Stimulated activated CD4-positive, alpha-beta T cell treated with anti-CD3 and anti-CD28 coated beads, Interleukin-2, amount 100 ng/mL, for 4 hours (primary cell): ENCODE measurements around the gene INAFM2.

Source experiments
- DNase-seq: peaks from one replicate; pipeline ENCODE4 v3.0.0-alpha.2; 2020; ENCODE audit warnings: low read depth

Gene INAFM2

GRCh38 chr15:40287968-40288367 is 35.5 kb upstream of the INAFM2 start:
- no peak for DNase-seq

- no peak for DNase-seq
Measured at GRCh38 chr15:40289140-40289775, 34.2 kb upstream of the INAFM2 start.

DNA sequence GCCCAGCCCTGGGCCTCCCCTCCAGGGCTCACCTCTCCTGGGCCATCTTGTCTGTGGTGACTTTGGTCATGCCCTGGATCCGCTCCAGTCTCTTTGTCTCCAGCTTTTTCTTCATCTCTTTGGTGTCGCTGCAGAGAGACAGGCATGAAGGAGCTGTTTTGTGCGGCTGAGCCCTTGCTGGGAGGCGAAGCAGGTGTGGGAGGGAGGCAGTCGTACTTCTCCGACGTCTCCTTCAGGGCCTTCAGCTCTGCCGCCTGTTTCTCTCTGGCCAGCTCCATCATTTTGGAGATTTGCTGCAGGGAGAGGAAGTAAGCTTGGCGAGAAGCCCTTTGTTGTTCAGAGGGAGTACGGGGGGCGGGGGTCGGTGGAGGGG is 33.0 kb upstream of the INAFM2 start:
- DNase-seq: no peak

- no peak for DNase-seq
Measured at GRCh38 chr15:40290918-40291574, 32.4 kb upstream of the INAFM2 start.

GRCh38 chr15:40292246-40292645 is 31.2 kb upstream of the INAFM2 start:
- no peak for DNase-seq

GRCh38 chr15:40293006-40293405 is 30.5 kb upstream of the INAFM2 start:
- DNase-seq: no peak

- no peak for DNase-seq
Measured at GRCh38 chr15:40293905-40294895, 29.3 kb upstream of the INAFM2 start.

DNA sequence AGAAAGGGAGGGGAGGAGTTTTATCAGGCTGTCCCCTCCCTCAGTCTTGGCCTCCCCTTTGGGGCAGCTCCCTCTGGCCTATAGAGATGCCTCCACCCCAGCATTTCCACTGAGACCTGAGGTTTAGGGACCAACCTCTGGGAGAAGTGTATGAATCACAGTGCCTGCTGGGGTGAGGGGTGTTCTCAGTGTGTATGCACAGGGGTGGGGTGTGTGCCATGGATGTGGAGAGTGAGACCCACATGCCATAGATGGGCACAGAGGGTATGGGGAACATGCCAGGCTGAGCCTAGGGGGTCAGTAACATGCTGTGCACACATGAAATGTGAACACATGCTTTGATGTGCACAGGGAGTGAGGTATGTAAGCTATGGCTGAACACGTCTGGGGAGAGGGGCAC is 28.2 kb upstream of the INAFM2 start:
- DNase-seq: no peak

GRCh38 chr15:40295877-40296560 is 27.5 kb upstream of the INAFM2 start:
- no peak for DNase-seq

GRCh38 chr15:40296561-40297230 is 26.8 kb upstream of the INAFM2 start:
- DNase-seq: no peak

GRCh38 chr15:40297356-40297755 is 26.1 kb upstream of the INAFM2 start:
- no peak for DNase-seq

- no peak for DNase-seq
Measured at GRCh38 chr15:40298216-40298935, 25.1 kb upstream of the INAFM2 start.

DNA sequence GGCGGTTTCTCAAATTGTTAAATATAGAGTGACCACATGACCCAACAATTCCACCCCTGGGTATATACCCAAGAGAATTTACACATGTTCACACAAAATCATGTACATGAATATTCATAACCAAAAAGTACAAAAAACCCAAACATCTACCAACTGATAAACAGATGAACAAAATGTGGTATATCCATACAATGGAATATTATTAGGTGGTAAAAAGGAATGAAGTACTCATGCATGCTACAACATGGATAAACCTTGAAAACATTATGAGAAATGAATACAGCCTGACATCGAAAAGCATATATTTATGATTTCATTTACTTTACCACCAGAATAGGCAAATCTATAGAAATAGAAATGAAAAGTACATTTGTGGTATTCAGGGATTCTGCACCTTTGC is 23.1 kb upstream of the INAFM2 start:
- no peak for DNase-seq

- DNase-seq: no peak
Measured at GRCh38 chr15:40300771-40301170, 22.7 kb upstream of the INAFM2 start.

DNA sequence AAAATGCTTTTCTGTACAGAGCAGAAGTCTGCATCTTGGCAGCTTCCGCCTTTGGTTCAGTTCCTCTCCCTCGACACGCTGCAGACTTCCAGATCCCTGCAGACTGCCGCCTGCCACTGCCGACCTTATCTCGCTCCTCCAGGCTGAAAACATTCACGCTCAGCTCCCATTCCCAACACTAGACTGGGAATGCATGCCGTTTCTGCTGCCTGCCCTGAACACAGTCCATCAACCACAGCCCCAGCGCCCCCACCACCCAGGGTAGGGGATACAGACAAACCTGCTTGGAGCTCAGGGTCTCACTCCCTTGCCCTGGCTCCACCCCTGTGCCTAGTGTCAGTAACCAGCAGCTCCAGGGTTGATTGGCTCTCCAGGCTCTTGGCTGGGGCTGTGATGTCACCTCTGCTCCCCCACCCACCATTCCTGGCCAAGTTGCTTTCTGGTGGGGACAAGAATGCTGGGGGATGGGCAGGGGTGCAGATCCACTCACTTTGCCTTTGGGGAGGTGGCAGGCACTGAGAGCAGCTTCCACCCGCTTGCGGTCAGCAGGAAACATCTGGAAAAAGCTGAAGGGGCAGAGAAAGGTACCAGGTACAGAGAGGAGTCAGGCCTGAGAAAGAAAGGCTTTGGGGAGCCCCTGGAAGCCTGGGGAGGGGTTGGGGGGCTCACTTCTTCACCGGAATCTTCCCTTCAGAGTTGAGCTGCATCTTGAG is 21.9 kb upstream of the INAFM2 start:
- DNase-seq: no peak

DNA sequence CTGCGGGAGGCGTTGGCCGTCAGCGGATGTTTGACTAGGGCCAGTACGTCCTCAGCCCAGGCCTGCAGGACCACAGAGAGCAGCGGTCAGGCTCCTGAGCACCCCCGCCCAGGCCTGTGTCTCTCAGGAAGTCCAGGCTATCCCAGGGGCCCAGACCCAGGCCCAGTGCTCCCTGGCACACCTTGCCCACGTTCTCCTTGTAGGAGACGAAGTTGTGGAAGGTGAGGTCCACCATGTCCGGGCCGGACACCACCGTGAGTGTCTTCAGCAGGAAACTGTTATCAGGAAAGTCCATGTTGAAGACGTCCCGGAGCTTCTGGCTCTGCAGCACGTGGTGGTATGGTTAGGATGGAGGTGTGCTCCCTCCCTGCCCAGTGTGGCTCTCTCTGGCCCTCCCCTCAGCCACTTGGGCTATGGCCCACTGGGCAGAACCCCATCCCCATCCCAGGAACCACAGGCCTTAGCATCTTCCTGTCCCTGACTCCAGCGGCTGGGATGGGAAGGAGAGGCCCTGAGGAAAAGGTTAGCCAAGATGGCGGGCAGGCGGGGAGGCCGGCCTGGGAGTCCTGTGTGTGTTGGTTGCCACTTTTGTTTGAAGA is 21.1 kb upstream of the INAFM2 start:
- no peak for DNase-seq

DNA sequence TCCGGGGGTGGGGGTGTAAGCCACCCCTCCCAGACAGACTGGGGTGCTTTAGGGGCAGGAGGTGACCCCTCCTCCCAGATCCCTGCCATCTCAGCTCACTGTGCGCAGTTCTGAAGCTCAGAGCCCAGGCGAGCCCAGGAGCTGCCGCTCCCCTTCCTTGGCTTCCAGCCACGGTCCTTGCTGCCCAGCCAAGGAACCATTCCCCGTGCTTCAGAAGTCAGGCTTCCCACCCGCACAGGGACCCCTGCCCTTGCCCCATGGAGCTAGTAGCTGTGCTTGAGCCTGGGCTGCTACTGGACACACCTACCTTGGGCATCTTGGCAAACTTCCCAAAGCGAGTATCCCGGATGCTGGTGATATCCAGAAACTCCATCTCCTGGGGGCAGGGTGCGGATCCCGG is 20.5 kb upstream of the INAFM2 start:
- DNase-seq: no peak

DNA sequence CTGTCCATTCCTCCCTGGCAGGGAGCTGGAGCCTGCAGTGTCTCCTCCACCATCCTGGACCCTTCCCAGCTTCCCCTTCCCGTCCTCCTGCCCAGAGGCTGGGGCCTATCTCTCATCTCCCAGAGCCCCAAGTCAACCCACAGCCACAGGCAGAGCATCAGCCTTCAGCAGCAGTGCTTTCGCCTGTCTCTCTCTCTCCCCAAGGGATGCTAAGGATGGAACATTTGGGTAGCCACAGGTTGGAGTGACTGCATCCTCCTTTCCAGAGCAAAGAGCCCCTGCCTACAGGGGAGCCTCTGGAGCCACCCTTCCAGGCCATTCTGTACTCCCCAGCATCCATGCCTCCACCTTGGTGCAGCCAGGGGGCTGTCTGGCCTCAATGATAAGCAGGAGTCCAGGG is 19.9 kb upstream of the INAFM2 start:
- no peak for DNase-seq

DNA sequence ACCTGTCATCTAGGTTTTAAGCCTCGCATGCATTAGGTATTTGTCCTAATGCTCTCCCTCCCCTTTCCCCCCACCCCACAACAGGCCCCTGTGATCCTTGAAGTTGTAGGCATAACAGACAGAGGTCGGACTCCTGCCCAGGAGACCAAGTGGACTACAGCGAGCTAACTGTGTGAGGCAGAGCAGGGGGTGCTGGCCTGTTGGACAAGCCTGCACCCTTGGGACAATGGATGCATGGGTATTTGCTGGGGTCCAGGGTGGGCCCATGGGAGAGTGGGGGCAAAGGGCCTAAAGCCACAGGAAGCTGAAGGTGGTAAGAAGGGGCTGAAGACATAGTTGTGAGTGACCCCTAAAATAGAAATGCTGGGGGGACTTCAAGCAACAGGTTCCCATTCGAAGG is 18.2 kb upstream of the INAFM2 start:
- no peak for DNase-seq

DNA sequence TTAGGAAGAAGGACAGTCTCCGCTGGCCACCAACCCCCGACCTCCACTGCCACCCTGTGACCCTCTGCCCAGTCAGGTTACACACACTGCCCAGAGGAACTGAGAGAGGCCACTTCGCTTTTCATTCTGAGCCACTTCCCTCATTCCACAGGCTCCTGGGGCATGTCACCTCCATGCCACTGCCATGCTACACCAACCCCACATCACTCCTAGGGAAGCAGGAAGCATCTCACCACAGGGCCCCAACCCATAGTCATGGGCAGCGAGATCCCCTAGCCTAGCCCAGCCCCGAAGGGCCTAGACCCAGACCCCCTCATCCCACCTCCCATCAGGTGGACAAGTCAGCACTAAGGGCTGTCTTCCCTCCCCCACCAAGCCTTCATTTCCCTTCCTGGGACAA is 17.1 kb upstream of the INAFM2 start:
- no peak for DNase-seq
